Activated CD4-positive, alpha-beta T cell treated with anti-CD3 and anti-CD28 coated beads, Interleukin-2, Interleukin-6, amounts not matched to agents 100 ng/mL and 50 ng/mL, durations not matched to agents 16 hours and 8 hours (primary cell): ENCODE data around the gene LETMD1.
"Not testable (repeated sequence)": the region's sequence is repeated elsewhere in the genome, so short reads cannot be mapped to it uniquely, and the experiment has no call there.

Source experiments
- DNase-seq: peaks from one replicate; pipeline ENCODE4 v3.0.0-alpha.2; 2020

Gene LETMD1

DNA sequence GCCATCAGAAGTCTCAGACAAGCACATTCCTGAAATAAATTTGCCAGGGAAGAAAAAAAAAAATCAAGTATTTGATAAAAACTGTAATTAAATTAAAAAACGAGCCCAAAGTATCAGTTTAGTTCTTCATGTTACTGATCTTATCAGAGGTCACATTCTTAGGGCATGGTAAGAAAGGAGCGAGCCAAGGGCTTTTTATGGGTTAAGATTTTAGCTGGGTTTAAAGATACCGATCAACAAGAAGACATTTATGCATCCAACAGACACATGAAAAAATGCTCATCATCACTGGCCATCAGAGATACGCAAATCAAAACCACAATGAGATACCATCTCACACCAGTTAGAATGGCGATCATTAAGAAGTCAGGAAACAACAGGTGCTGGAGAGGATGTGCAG, 30.2 kb downstream of the LETMD1 start:
- DNase-seq: not testable (repeated sequence)

DNA sequence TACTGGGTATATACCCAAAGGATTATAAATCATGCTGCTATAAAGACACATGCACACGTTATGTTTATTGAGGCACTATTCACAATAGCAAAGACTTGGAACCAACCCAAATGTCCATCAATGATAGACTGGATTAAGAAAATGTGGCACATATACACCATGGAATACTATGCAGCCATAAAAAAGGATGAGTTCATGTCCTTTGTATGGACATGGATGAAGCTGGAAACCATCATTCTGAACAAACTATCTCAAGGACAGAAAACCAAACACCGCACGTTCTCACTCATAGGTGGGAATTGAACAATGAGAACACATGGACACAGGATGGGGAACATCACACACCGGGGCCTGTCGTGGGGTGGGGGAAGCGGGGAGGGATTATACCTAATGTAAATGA, 30.7 kb downstream of the LETMD1 start:
- DNase-seq: not testable (repeated sequence)

DNA sequence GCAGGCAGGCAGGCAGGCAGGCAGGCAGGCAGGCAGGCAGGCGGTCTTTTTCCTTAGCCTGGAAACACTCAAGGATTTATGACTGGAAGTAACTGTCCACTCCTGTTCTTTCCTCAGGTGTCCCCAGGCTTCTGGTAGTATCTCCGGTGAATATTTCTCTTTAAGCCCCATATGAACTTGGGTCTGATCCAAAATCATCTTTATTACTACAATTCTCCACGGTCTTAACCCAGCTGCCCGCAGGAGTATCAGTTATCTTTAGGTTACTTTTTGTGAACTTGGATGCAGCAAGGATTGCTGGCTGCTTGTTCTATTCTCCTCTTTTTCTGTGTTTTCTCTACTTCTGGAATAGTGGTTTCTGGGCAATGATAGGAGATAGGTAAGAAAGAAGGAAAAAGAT, 32.0 kb downstream of the LETMD1 start:
- DNase-seq: no peak

- DNase-seq: no peak
Measured at GRCh38 chr12:51081421-51081820, 33.3 kb downstream of the LETMD1 start.

GRCh38 chr12:51082561-51083125, 34.5 kb downstream of the LETMD1 start:
- peak; percentile 18 for DNase-seq

DNA sequence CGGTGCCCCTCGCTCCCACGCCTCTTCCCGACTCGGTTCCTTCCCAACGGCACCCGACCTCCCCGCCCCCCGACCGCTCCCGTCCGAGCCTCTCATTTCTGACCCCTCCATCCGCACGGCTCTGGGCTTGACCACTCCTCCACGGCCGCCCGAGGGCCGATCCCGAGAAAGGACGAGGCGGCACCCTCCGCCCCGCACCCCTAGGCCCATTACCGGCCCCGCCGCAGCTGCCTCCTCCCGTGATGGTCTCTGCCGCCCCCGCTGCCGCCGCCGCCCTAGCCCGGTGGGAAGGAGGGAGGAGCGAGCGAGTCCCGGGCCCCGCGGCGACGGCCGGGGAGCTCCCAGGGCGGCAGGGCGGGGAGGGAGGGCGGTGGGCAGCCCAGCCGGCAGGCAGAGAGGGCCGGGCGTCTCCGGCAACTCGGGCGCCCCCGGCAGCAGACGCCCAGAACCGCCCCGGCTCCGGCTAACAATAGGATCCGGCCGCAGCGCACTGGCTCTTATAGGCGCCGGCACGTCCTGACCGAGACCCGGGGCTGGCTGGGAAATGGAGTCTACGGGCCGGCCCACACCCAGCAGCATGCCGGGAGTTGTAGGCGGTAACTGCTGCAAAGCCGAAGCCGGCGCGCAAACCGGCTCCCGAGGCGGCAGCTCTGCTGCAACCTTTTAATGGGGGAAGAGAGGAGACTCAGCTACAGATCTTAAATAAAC, 35.2 kb downstream of the LETMD1 start, which contains the start of gene CSRNP2:
CSRNP2 (minus strand) TSS at position 471 of the 708 bp plus-strand sequence. CDS start 7,035 bp downstream, outside the sequence.
- DNase-seq: peak; percentile 97

DNA sequence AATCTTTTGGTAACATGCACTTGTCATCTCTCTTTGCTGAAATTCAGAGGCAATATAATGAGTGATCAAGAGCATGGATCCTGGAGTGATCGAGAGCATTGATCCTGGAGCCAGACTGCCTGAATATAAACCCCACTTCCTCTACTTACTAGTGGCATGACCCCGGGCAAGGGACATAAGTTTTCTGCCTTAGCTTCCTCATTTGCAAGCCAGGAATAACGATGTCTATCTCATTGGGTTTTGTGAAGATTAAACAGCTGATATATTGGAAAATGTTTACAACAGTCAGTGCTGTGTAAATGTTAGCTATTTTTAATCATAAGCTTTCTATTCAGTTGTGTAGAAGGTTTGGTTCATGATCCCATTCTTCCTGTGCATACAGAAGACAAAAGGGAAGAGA, 37.6 kb downstream of the LETMD1 start:
- no peak for DNase-seq

DNA sequence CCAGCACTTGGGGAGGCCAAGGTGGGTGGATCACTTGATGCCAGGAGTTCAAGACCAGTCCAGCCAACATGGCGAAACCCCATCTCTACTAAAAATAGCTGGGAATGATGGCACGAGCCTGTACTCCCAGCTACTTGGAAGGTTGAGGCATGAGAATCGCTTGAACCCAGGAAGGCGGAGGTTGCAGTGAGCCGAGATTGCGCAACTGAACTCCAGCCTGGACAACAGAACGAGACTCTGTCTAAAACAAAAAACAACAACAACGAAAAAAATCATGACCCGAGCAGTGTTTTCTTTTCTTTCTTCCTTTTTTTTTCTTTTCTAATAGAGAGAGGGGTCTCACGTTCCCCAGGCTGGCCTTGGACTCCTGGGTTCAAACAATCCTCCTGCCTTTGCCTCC, 38.8 kb downstream of the LETMD1 start:
- no peak for DNase-seq

DNA sequence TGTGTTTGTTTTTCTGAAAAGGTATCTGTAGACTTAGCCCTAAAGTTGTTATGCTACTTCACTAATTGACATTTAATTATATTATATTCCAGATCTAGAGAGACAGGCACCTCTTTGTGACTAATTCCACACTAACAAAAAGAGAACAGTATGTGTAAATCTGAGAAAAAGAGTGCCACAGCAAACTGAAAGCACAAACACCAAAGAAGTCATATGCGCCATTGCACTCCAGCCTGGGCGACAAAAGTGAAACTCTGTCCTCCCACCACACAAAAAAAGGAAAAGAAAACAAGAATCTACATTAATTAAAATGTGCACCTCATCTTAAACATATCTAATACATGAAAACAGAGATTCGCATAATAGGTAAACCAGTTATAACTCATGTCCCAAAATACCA, 39.7 kb downstream of the LETMD1 start:
- peak; percentile 70 for DNase-seq

DNA sequence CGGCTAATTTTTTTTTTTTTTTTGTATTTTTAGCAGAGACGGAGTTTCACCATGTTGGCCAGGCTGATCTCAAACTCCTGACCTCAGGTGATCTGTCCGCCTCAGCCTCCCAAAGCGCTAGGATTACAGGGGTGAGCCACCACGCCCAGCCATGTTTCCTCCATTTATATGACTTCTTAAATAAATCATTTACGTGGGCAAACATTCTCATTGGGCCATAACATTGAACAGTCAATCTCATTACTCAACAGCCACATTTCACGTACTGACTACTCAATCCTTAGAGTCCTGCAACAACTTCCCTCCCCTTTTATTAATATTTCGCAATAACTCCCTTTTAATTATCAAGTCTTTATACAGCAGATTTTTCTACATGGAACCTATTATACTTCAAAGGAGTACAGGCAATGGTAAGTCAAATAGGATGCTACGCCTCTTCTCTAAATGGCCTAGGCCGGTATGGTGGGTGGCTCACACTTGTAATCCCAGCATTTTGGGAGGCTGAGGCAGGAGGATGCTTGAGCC, 42.6 kb downstream of the LETMD1 start:
- no peak for DNase-seq

GRCh38 chr12:51098611-51099010, 50.5 kb downstream of the LETMD1 start:
- DNase-seq: no peak

GRCh38 chr12:51103977-51104376, 55.9 kb downstream of the LETMD1 start:
- no peak for DNase-seq

- no peak for DNase-seq
Measured at GRCh38 chr12:51108136-51108535, 60.0 kb downstream of the LETMD1 start.
